ENCODE data around the gene LYRM1.

GRCh38 chr16:20883554-20884239, 16.9 kb upstream of the LYRM1 start:
- no peak for TF ChIP-seq CTCF (conservative IDR thresholded peaks at IDR 0.05; ENCODE audit: low read length)
- TF ChIP-seq EZH2phosphoT487 (IDR thresholded peaks at IDR 0.05; ENCODE audit: borderline replicate concordance): no peak
